GM21526 (cell line): ENCODE results near the gene ALDH18A1.

ENCODE experiments used
- ATAC-seq: cut with Tn5 transposase; IDR thresholded peaks from one replicate; pipeline ENCODE4 v1.9.1; 2021; ENCODE audit warnings: moderate library complexity; ENCODE audit not compliant: unreplicated experiment, low FRiP score

The ALDH18A1 gene

GRCh38 chr10:95559471-95559870 is 97.0 kb downstream of the ALDH18A1 start:
- ATAC-seq, result no peak

- no peak for ATAC-seq
Measured at GRCh38 chr10:95558593-95559320, 97.8 kb downstream of the ALDH18A1 start.

GRCh38 chr10:95556994-95557767 is 99.3 kb downstream of the ALDH18A1 start:
- no peak for ATAC-seq
